Activated CD8-positive, alpha-beta memory T cell treated with anti-CD3 and anti-CD28 coated beads, Interleukin-2, amount 10 ng/mL, durations not matched to agents 7 days and 5 days (primary cell): ENCODE measurements around the gene ZNF618. TPM values are rescaled to one million over a fixed set of nuclear protein-coding genes. Genes with fewer than 3 reads are reported as not detected.

Experiments used
- ATAC-seq: fragments of 150-1000 bp; cut with Tn5 transposase; one replicate; pipeline ENCODE4 v1.10.0; 2021; ENCODE audit warnings: moderate library complexity
- CTCF ChIA-PET: fragments of 350-600 bp; sonication (Branson Sonifier 250); formaldehyde crosslinking; loops from one replicate; lab custom pipeline; 2021; ENCODE audit warnings: antibody characterized with exemption; lab: Charles Lee
- DNase-seq: peaks from one replicate; pipeline ENCODE4 v3.0.0-alpha.2; 2020
- H3K27ac Mint-ChIP-seq: one replicate; pipeline ENCODE4 v1.8.0; 2021; ENCODE audit warnings: mild to moderate bottlenecking, mixed read lengths
- H3K27me3 Mint-ChIP-seq: one replicate; pipeline ENCODE4 v1.8.0; 2021; ENCODE audit warnings: mixed read lengths
- H3K36me3 Mint-ChIP-seq: one replicate; pipeline ENCODE4 v1.8.0; 2021; ENCODE audit warnings: mild to moderate bottlenecking, mixed read lengths
- H3K4me1 Mint-ChIP-seq: one replicate; pipeline ENCODE4 v1.8.0; 2021; ENCODE audit warnings: mixed read lengths
- H3K4me3 Mint-ChIP-seq: one replicate; pipeline ENCODE4 v1.8.0; 2021; ENCODE audit warnings: mild to moderate bottlenecking, moderate library complexity, mixed read lengths
- H3K9me3 Mint-ChIP-seq: one replicate; pipeline ENCODE4 v1.8.0; 2022; ENCODE audit warnings: low read depth, mixed read lengths
- total RNA-seq, 2 experiments: library from RNA; stranded (reverse); gene quantifications; one replicate each; pipeline ENCODE4 v1.2.3, GENCODE V29; 2021

Gene ZNF618
- total RNA-seq, 2 experiments from 2014 or later = 0.54 to 0.79 TPM

GRCh38 chr9:113951032-113951372 is 74.9 kb downstream of the ZNF618 start:
- no peak overlapping the region for H3K27ac Mint-ChIP-seq
- H3K4me3 Mint-ChIP-seq = no peak overlapping the region
- H3K4me1 Mint-ChIP-seq = no peaks in the 10 kb centered on the region
- CTCF ChIA-PET = no interaction called here
- H3K9me3 Mint-ChIP-seq = no peaks in the 10 kb centered on the region
- H3K36me3 Mint-ChIP-seq = no peaks in the 10 kb centered on the region
- H3K27me3 Mint-ChIP-seq = no peaks in the 10 kb centered on the region
- ATAC-seq (no peak), DNase-seq (no peak)

GRCh38 chr9:113952676-113953075 is 76.6 kb downstream of the ZNF618 start:
- ATAC-seq (no peak), DNase-seq (no peak)
- H3K27me3 Mint-ChIP-seq = no peaks in the 10 kb centered on the region
- H3K9me3 Mint-ChIP-seq = no peaks in the 10 kb centered on the region
- no peak overlapping the region for H3K27ac Mint-ChIP-seq
- no peaks in the 10 kb centered on the region for H3K4me1 Mint-ChIP-seq
- no peaks in the 10 kb centered on the region for H3K36me3 Mint-ChIP-seq
- CTCF ChIA-PET = no interaction called here
- H3K4me3 Mint-ChIP-seq = no peak overlapping the region

- DNase-seq = no peak
- Mint-ChIP-seq H3K27ac (no peak overlapping the region), H3K9me3 (no peaks in the 10 kb centered on the region), H3K4me3 (no peak overlapping the region), H3K4me1 (no peaks in the 10 kb centered on the region), H3K36me3 (no peaks in the 10 kb centered on the region), H3K27me3 (no peaks in the 10 kb centered on the region)
- CTCF ChIA-PET = no interaction called here
- no peak for ATAC-seq
These were observed 77.4 kb downstream of the ZNF618 start for GRCh38 chr9:113953531-113953930.

GRCh38 chr9:113954591-113954990 is 78.5 kb downstream of the ZNF618 start:
- no peak for ATAC-seq
- CTCF ChIA-PET = no interaction called here

DNA sequence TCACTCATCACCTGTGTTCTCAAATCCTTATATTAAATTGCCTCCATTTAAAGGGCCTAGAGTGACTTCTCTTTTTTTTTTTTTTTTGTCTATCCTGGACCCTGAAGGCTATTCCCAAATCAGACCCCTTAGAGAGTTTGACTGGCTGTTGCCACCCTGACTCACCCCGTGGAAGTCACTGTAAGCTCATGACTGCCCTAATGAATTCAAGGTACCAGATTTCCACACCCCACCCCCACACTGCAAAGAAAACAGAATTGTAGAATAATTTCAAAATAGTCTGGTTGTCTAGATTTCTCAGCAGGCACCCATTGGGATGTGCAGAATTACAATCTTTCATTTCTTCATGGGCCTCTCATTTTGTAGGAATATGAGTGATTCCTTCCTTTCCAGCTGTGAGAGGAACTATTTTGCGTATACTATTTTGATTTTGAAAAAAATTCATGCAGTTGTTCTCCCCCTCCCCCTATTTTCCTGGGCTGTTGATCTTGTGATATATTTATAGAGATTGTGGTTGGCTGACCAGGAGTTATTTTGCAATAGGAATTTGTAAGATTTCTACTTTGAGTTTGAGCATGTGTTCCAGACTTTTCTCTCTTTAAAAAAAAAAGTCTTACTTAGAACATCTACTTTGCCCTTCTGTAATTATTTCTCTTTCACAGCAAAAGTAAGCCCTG is 79.1 kb downstream of the ZNF618 start:
- DNase-seq = no peak
- CTCF ChIA-PET = no interaction called here
- H3K9me3 Mint-ChIP-seq = no peaks in the 10 kb centered on the region
- ATAC-seq = no peak
- H3K27me3 Mint-ChIP-seq = no peaks in the 10 kb centered on the region
- H3K36me3 Mint-ChIP-seq = no peaks in the 10 kb centered on the region
- H3K4me1 Mint-ChIP-seq = no peaks in the 10 kb centered on the region
- H3K4me3 Mint-ChIP-seq = no peak overlapping the region
- no peak overlapping the region for H3K27ac Mint-ChIP-seq

More at GRCh38 chr9:113954591-113954990, 78.5 kb downstream of the ZNF618 start:
- no peak overlapping the region for H3K27ac Mint-ChIP-seq
- H3K9me3 Mint-ChIP-seq = no peaks in the 10 kb centered on the region
- H3K27me3 Mint-ChIP-seq = no peaks in the 10 kb centered on the region
- H3K4me3 Mint-ChIP-seq = no peak overlapping the region
- no peak for DNase-seq
- H3K4me1 Mint-ChIP-seq = no peaks in the 10 kb centered on the region
- H3K36me3 Mint-ChIP-seq = no peaks in the 10 kb centered on the region

DNA sequence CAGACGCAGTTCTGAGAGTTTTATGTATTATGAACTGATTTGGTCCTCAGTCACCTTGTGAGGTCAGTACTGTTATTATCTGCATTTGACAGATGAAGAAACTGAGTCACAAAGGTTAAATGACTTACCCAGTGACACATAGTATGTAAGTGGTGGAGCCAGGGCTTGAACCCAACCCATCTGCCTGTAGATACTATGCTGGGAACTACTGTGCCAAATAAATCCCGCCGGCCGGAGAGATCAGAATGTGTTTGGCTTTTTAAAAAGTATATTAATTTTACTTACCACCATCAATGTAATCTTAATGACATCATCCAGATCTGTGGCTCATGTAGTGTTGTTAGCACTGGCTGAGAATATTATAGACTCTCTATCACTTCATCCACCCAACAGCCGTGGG is 80.8 kb downstream of the ZNF618 start:
- Mint-ChIP-seq H3K4me1 (no peaks in the 10 kb centered on the region), H3K9me3 (no peaks in the 10 kb centered on the region), H3K27ac (no peak overlapping the region), H3K4me3 (no peak overlapping the region), H3K27me3 (no peaks in the 10 kb centered on the region), H3K36me3 (no peaks in the 10 kb centered on the region)
- CTCF ChIA-PET = no interaction called here
- DNase-seq (no peak), ATAC-seq (no peak)

GRCh38 chr9:113957351-113957750 is 81.2 kb downstream of the ZNF618 start:
- Mint-ChIP-seq H3K27me3 (no peaks in the 10 kb centered on the region), H3K27ac (no peak overlapping the region), H3K9me3 (no peaks in the 10 kb centered on the region), H3K36me3 (no peaks in the 10 kb centered on the region), H3K4me1 (no peaks in the 10 kb centered on the region), H3K4me3 (no peak overlapping the region)
- ATAC-seq (no peak), DNase-seq (no peak)
- CTCF ChIA-PET = no interaction called here

DNA sequence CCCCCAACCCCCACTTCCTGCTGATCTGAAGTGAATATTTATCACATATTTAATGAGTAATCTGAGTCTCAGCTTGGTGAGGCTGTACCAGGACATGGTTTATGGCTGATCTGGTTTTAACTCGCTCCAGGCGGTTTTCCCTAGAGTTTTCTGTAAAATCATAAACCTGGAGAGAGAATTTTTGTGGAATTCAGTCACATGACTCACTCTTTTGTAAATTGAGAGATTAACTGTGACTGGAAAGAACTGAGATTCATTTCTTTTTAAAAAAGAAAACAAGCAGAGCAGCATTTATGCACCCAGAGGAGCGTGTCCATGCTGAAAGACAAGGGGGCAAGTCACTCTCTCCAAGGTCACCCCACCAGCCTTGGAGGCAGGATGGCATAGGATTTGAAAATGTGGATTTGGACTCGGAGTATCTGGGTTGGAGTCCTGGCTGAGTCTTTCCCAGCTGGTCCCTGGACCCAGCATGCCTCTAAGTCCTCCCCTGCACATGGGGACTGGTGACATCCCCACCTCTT is 81.8 kb downstream of the ZNF618 start:
- H3K4me1 Mint-ChIP-seq = no peaks in the 10 kb centered on the region
- no peaks in the 10 kb centered on the region for H3K9me3 Mint-ChIP-seq
- DNase-seq = no peak
- no peak for ATAC-seq
- H3K27ac Mint-ChIP-seq = no peak overlapping the region
- no peaks in the 10 kb centered on the region for H3K36me3 Mint-ChIP-seq
- no peaks in the 10 kb centered on the region for H3K27me3 Mint-ChIP-seq
- no peak overlapping the region for H3K4me3 Mint-ChIP-seq
- CTCF ChIA-PET = no interaction called here

- no peaks in the 10 kb centered on the region for H3K9me3 Mint-ChIP-seq
- H3K36me3 Mint-ChIP-seq = no peaks in the 10 kb centered on the region
- CTCF ChIA-PET = no interaction called here
- no peak for ATAC-seq
- no peak overlapping the region for H3K27ac Mint-ChIP-seq
- H3K4me1 Mint-ChIP-seq = no peaks in the 10 kb centered on the region
- H3K4me3 Mint-ChIP-seq = no peak overlapping the region
- DNase-seq = no peak
- H3K27me3 Mint-ChIP-seq = no peaks in the 10 kb centered on the region
These were observed 82.4 kb downstream of the ZNF618 start for GRCh38 chr9:113958556-113958955.

- Mint-ChIP-seq H3K4me3 (no peak overlapping the region), H3K9me3 (no peaks in the 10 kb centered on the region), H3K27me3 (no peaks in the 10 kb centered on the region), H3K27ac (no peak overlapping the region), H3K4me1 (no peaks in the 10 kb centered on the region), H3K36me3 (no peaks in the 10 kb centered on the region)
- no peak for ATAC-seq
- CTCF ChIA-PET = no interaction called here
- DNase-seq = no peak
These were observed 84.7 kb downstream of the ZNF618 start for GRCh38 chr9:113960768-113961167.

- Mint-ChIP-seq H3K9me3 (no peaks in the 10 kb centered on the region), H3K27ac (no peak overlapping the region), H3K4me1 (no peaks in the 10 kb centered on the region), H3K27me3 (no peaks in the 10 kb centered on the region), H3K36me3 (no peaks in the 10 kb centered on the region), H3K4me3 (no peak overlapping the region)
- CTCF ChIA-PET = interaction anchor here (0.6 to 1.7 kb wide), 4 partner anchors 15 to 597 kb away, joined by 3 to 4 read pairs (median 4); no protein-coding TSS in a partner anchor
- ATAC-seq (no peak), DNase-seq (no peak)
These were observed 86.3 kb downstream of the ZNF618 start for GRCh38 chr9:113962396-113962795.

DNA sequence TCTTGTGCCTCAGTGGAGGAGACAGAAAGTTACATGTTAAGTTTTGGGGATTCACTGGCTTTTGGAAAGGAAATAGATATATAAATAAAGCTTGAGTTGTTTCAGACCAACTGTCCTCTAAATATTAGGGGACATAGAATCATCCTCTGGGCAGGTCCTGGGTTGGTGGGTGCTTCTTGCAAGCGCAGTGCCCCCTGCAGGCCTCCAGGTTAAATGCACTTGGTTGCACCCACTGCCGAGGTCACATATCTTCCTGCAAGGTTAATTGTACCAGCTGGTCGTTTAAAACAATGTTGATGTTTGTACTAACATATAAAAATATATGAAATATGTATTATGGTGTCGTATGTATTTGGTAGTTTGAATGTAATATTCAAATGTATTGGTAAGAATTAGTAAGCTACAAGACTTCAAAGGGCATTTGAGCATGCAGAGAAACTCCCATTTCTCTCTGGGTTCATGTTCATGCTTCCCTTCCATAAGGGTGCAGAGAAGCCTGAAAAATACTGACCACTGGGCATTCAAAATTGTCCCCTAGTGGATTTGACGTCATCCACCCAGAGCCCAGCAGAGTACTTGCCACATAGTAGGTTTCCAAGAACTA is 87.0 kb downstream of the ZNF618 start:
- no peak overlapping the region for H3K27ac Mint-ChIP-seq
- H3K36me3 Mint-ChIP-seq = no peaks in the 10 kb centered on the region
- no peaks in the 10 kb centered on the region for H3K27me3 Mint-ChIP-seq
- CTCF ChIA-PET = interaction anchor here (0.6 to 1.7 kb wide), 6 partner anchors 9 to 597 kb away, joined by 3 to 4 read pairs (median 4); no protein-coding TSS in a partner anchor
- DNase-seq = peak; percentile 57
- no peak for ATAC-seq
- H3K9me3 Mint-ChIP-seq = no peaks in the 10 kb centered on the region
- H3K4me1 Mint-ChIP-seq = no peaks in the 10 kb centered on the region
- no peak overlapping the region for H3K4me3 Mint-ChIP-seq

- CTCF ChIA-PET = interaction anchor here (0.6 to 1.7 kb wide), 6 partner anchors 8 to 158 kb away, joined by 3 to 4 read pairs (median 4); no protein-coding TSS in a partner anchor
- ATAC-seq = no peak
These were observed 87.8 kb downstream of the ZNF618 start for GRCh38 chr9:113963696-113964494.

More at GRCh38 chr9:113963696-113964494, 87.8 kb downstream of the ZNF618 start:
- Mint-ChIP-seq H3K27ac (no peak overlapping the region), H3K4me3 (no peak overlapping the region), H3K9me3 (no peaks in the 10 kb centered on the region), H3K4me1 (no peaks in the 10 kb centered on the region), H3K36me3 (no peaks in the 10 kb centered on the region), H3K27me3 (no peaks in the 10 kb centered on the region)
- no peak for DNase-seq
